H1 (cell line): Measurements from ENCODE around the gene KIZ. TPM values are rescaled to one million over a fixed set of nuclear protein-coding genes. Genes with fewer than 3 reads are reported as not detected.

Experiments
- BACH1 ChIP-seq: IDR thresholded peaks from 2 replicates; pipeline ENCODE4 v1.6.1; 2012; ENCODE audit warnings: low read length, improper control_type of control experiment
- CHD1 ChIP-seq: IDR thresholded peaks from 2 replicates; pipeline ENCODE4 v1.6.1; 2012; ENCODE audit warnings: low read depth, low read length, improper control_type of control experiment
- MAFK ChIP-seq: IDR thresholded peaks from 2 replicates; pipeline ENCODE4 v1.6.1; 2012; ENCODE audit warnings: low read depth, mild to moderate bottlenecking, improper control_type of control experiment, low read length
- SIX5 ChIP-seq: IDR thresholded peaks from 2 replicates; pipeline ENCODE4 v1.6.1; 2011; ENCODE audit warnings: mild to moderate bottlenecking, low read depth, low read length
- TAF1 ChIP-seq: IDR thresholded peaks from 2 replicates; pipeline ENCODE4 v1.6.1; 2011; ENCODE audit warnings: mild to moderate bottlenecking, low read depth, low read length
- polyA plus RNA-seq, 7 experiments: library from polyadenylated mRNA; depleted of rRNA in 3 of 7; stranded (reverse) in 5 of 7; unstranded in 2 of 7; fragments of >200 nt in 5 of 7; fragments of 200-250 nt in 2 of 7; gene quantifications; 1 replicate in 5 of 7; 2 replicates in 1 of 7; 4 replicates in 1 of 7; pipeline versions ENCODE4 v1.2.1 to v1.2.3, GENCODE V29; 2011 to 2013; ENCODE audit warnings: missing spikeins in 2 of 7, mixed read lengths in 2 of 7
- total RNA-seq: library from RNA; stranded (reverse); fragmentation: NEBNext Ultra II Directional; extraction: Animal tissue kit (Norgen Biotek cat#: 25700); gene quantifications from 2 replicates; pipeline ENCODE4 v1.2.1, GENCODE V29; 2021

The KIZ gene
- total and polyA plus RNA-seq, 2 of the 8 experiments (the other 6 are each of a cell fraction or from before 2014, with no cell fraction given), result 13.0 to 51.7 TPM

GRCh38 chr20:21145424-21145823, 19.5 kb downstream of the KIZ start (continued):
- TF ChIP-seq BACH1 (no peak), TAF1 (no peak), MAFK (no peak), CHD1 (no peak), SIX5 (no peak)
